Panc1 (cell line): Measurements from ENCODE around the gene RNF125. TPM values are rescaled to one million over a fixed set of nuclear protein-coding genes. Genes with fewer than 3 reads are reported as not detected.

Experiments used
- total RNA-seq: library from RNA; stranded (reverse); gene quantifications from one replicate; pipeline ENCODE4 v1.2.1, GENCODE V29; 2021; ENCODE audit not compliant: unreplicated experiment

The RNF125 gene
- total RNA-seq, 1 experiment from 2014 or later, result 0.57 TPM

Other genes starting within 250 kb of the RNF125 start
- 35.3 TPM for gene TRAPPC8, start 75.7 kb upstream of the RNF125 start, total RNA-seq
- 27.3 TPM for gene RNF138, start 73.0 kb downstream of the RNF125 start, total RNA-seq
- 0.28 TPM for gene MEP1B, start 171.2 kb downstream of the RNF125 start, total RNA-seq